GM19238 (cell line): ENCODE data around the gene SPATA20.

ENCODE experiments used
- DNase-seq: peaks from one replicate; pipeline ENCODE4 v3.0.0; 2011; ENCODE audit warnings: low spot score; ENCODE audit not compliant: insufficient read length

Gene SPATA20

GRCh38 chr17:50557630-50558029, 10.7 kb downstream of the SPATA20 start:
- DNase-seq = no peak

DNA sequence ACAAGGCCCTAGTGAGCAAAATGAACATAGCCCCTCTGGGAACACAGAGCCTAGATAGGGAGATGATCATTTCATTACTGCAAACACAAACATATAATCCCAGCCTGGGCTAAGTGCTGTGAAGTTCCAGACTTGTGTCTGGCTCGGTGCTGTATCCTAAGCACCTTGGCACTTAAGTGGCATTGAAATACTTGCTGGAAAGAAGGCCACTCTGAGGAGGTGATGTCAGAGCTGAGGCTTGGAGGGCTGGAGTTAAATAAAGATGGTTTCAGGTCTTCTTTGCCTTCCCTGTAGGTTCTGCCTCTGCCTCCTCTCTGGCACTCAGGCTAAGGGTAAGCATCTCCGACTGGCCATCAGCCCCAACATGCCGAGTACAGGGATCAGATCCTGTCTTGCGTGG, 11.1 kb downstream of the SPATA20 start:
- DNase-seq = no peak

GRCh38 chr17:50558581-50558940, 11.6 kb downstream of the SPATA20 start:
- no peak for DNase-seq

GRCh38 chr17:50558941-50559614, 12.1 kb downstream of the SPATA20 start:
- no peak for DNase-seq

DNA sequence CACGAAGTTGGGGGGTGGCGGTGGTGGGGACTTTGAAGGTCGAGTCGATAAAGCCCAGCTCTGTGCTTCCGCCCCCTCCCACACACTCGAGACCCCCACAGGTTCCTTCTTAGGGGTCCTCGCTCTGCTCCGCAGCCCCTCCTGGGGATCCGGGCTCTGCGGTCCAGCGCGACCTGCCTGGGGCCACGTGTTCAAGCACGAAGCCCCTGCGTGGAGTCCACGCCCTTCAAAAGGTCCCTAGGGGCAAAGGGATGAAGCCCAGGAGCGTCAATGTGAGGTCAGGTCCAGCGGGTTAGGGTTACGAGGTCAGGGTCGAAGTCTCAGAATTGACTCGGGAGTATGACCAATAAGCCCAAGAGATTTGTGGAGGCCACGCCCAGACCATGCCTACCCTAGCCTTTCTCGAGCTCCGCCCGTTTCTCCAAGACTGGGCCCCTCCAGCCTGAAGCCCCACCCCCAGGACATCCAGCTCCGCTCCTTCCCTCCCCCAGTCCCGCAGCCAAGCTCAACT, 12.8 kb downstream of the SPATA20 start:
- no peak for DNase-seq

GRCh38 chr17:50560185-50560824, 13.3 kb downstream of the SPATA20 start, which contains the start of gene CACNA1G:
Gene CACNA1G, plus strand, starts transcription at chr17:50560715. Its CDS starts 745 bp downstream, at chr17:50561460.
- peak; percentile 96 for DNase-seq

GRCh38 chr17:50560931-50561745, 14.2 kb downstream of the SPATA20 start:
- DNase-seq = no peak

DNA sequence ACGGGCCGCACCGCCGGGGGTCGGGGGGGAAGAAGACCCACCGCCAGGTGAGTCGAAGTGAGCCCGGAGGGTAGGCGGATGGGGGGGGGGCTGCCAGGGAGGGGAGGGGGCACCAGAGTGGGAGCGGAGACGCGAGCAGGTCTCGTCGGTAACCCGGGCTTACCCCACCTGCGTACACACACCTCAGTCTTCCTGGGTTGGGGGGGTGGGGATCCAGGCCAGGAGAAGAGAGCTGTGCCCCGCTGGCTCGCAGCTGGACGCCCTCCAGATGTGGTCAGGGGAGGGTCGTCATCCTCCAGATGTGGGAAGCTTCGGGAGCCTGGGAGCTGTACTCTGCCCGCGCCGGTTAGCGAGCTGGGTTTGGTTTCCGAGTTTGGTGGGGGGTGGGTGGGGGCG, 14.8 kb downstream of the SPATA20 start:
- no peak for DNase-seq

GRCh38 chr17:50562242-50563091, 15.5 kb downstream of the SPATA20 start:
- DNase-seq = no peak

DNA sequence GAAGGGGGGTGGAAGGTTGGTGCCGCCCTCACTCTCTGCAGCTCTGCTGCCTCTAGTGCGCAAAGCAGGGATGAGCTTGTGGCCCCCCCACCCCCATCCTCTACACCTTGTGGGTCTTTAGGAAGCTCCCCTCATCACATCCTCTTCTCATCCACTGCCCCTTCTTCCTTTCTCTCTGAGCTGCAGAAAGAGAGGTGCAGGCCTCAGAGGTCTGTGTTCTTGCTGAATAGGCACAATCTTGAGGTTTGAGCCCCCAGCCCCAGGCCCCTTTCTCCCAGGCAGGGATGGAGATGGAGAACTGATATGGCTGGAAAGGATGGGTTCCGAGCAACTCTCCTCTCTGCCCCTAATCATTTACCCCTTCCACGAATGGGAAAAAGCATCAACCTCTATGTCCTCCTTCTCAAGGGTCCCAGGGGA, 16.1 kb downstream of the SPATA20 start:
- no peak for DNase-seq

GRCh38 chr17:50564916-50565315, 17.9 kb downstream of the SPATA20 start:
- DNase-seq = no peak

- DNase-seq = no peak
Measured at GRCh38 chr17:50565402-50566350, 18.7 kb downstream of the SPATA20 start.

- DNase-seq = no peak
Measured at GRCh38 chr17:50566886-50567285, 19.9 kb downstream of the SPATA20 start.

GRCh38 chr17:50568659-50569058, 21.7 kb downstream of the SPATA20 start:
- no peak for DNase-seq

- no peak for DNase-seq
Measured at GRCh38 chr17:50569592-50569991, 22.6 kb downstream of the SPATA20 start.

- no peak for DNase-seq
Measured at GRCh38 chr17:50570032-50570431, 23.1 kb downstream of the SPATA20 start.

GRCh38 chr17:50570528-50570927, 23.6 kb downstream of the SPATA20 start:
- DNase-seq = no peak

- DNase-seq = no peak
Measured at GRCh38 chr17:50571681-50572080, 24.7 kb downstream of the SPATA20 start.

DNA sequence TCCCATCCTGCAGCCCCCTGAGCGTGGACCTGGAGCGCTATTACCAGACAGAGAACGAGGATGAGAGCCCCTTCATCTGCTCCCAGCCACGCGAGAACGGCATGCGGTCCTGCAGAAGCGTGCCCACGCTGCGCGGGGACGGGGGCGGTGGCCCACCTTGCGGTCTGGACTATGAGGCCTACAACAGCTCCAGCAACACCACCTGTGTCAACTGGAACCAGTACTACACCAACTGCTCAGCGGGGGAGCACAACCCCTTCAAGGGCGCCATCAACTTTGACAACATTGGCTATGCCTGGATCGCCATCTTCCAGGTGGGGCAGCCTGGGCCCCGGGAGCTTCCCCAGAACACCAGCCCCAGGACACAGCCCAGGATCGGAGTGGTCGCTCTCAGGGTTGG, 25.6 kb downstream of the SPATA20 start:
- no peak for DNase-seq
